GM12872 (cell line): ENCODE measurements around the gene TXLNG.

Experiments used
- TF ChIP-seq, protein P1 (sequence below): IDR thresholded peaks from 3 replicates; pipeline ENCODE4 v1.5.1; 2011; ENCODE audit warnings: low read depth, mild to moderate bottlenecking, low read length, moderate library complexity; ENCODE audit not compliant: insufficient read depth

TXLNG gene

DNA sequence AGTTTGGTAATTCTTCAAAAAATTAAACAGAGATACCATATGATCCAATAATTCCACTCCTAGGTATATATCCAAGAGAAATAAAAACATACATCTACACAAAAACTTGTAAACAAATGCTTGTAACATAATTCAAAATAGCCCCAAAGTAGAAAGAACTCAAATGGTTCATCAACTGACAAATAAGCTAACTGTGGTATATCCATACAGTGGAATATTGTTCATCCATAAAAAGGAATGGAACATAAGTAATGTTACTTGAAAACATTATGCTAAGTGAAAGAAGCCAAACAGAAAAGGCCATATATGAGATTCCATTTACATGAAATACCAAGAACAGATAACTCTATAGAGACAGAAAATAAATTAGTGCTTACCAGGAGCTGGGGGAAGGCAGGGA, 70.5 kb downstream of the TXLNG start:
- TF ChIP-seq, protein P1, sequence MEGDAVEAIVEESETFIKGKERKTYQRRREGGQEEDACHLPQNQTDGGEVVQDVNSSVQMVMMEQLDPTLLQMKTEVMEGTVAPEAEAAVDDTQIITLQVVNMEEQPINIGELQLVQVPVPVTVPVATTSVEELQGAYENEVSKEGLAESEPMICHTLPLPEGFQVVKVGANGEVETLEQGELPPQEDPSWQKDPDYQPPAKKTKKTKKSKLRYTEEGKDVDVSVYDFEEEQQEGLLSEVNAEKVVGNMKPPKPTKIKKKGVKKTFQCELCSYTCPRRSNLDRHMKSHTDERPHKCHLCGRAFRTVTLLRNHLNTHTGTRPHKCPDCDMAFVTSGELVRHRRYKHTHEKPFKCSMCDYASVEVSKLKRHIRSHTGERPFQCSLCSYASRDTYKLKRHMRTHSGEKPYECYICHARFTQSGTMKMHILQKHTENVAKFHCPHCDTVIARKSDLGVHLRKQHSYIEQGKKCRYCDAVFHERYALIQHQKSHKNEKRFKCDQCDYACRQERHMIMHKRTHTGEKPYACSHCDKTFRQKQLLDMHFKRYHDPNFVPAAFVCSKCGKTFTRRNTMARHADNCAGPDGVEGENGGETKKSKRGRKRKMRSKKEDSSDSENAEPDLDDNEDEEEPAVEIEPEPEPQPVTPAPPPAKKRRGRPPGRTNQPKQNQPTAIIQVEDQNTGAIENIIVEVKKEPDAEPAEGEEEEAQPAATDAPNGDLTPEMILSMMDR: no peak

DNA sequence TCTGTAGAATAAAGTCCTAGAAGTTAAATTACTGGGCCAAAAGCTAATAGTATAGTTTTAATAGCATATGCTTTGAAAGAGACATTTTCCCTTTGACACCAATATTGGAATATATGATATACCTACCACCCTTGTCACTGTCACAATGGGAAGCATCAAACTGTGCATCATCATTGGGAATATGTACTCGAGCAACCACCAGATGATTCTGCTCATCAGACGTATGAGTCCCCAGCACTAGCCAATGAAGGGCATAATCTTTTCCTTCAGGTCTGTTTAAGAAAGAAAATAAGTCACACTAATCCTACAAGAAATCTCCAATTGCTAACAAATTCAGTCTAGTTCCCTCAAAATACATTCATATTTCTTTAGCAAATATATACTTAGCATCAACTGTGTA, 76.6 kb downstream of the TXLNG start:
- TF ChIP-seq, protein P1: no peak

DNA sequence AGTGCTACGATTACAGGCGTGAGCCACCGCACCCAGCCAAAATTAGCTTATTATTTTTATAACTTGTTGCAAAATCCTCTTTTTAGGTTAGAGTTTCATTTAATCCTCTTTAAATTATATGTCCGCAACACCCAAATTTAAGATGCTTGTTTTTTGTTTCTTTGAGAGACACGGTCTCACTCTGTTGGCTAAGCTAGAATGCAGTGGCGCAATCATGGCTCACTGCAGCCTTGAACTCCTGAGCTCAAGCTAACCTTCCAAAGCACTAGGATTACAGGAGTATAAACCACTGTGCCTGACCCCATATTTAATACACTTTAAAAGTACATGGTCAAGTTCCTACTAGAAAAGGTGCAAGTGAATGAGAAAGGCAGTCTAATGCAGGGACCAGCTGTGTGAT, 81.7 kb downstream of the TXLNG start:
- TF ChIP-seq, protein P1: no peak

DNA sequence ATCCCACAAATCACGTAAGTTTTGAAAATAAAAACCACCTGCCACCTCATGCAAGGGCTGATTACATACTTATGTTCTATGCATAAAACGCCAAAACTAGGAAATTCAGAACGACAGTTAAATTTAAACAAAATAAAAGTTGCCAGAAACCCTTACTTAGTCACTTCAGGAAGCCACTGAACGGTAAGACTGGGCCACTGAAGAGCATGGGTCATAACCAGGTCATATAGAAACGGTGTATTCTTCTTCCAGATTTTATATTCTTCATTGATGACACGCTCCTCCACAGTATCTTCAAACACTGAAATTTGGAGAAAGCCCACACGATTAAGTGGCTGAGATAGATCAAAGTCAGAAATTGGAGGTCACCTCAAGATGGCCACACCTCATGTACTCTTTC, 82.7 kb downstream of the TXLNG start:
- TF ChIP-seq, protein P1: no peak

DNA sequence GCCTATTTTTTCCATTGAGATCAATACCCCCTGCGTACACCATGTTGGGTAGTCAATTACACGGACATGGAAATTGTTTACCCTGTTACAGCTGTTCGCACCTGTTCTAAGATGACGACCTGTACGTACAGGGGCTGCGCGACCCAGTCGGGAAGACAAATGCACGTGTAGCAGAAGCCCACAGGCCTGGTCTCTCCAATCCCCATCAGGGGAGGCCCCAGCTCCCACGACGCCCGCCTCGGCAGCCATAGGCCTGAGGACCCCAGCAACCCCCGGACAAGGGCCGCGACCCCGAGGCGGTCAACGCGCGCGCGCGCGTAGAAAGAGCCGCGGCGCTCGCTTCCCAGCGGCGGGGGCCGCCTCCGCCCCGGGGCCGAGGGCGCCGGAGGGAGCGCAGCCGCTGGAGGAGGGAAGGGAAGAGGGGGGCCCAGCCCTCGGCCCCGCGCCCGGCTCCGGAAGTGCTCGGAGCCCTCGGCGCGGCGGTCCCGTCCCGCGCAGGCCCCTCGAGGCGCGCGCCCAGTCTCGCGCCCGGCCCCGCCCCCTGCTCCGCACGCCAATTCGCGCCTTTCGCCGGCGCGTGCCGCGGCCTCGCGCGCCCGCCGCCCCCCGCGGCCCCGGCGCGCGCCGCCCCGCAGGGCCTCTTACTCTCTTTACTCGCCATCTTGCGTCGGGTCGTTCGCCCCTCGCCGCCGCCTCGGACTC, 83.3 kb downstream of the TXLNG start:
- TF ChIP-seq, protein P1: no peak

DNA sequence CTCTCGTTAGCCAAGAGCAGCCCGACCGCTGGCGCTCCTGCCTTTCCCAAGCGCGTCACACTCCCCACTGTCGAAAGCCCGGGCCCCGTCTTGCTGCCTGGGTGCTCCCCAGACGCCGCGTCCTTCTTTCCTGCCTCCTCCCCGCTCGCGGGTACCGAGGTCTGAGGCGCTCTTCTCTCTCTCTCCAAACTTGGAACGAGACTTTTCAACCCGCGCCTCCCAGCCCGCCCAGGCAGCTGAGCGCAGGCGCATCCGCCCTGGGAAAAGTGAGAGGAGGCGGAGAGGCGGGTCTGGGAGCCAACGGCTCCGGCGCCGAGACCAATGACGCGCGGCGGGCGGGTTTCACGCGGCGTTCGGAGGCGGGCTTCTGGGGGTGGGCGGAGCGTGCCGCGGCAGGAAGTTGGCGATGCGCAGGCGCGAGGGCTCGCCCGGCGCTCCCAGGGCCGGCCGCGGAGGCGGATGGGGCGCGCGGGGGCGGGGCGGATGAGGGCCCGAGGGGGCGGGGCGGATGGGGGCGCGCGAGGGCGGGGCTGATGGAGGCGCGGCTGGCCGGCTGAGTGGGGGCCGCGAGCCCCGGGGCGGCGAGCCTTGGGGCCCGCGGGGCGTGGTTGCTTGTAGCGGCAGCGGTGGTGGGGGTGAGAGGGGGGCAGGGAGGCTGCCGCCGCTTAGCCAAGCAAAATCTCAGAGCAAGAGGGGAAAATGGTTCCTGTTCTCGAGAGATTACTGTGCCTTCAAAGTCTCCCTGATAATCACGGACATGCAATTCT, 84.0 kb downstream of the TXLNG start, which contains the start of gene RBBP7:
Gene RBBP7, minus strand, starts transcription at position 268 of the 767 bp plus-strand sequence. CDS start 309 bp downstream, outside the sequence.
- TF ChIP-seq, protein P1: no peak

DNA sequence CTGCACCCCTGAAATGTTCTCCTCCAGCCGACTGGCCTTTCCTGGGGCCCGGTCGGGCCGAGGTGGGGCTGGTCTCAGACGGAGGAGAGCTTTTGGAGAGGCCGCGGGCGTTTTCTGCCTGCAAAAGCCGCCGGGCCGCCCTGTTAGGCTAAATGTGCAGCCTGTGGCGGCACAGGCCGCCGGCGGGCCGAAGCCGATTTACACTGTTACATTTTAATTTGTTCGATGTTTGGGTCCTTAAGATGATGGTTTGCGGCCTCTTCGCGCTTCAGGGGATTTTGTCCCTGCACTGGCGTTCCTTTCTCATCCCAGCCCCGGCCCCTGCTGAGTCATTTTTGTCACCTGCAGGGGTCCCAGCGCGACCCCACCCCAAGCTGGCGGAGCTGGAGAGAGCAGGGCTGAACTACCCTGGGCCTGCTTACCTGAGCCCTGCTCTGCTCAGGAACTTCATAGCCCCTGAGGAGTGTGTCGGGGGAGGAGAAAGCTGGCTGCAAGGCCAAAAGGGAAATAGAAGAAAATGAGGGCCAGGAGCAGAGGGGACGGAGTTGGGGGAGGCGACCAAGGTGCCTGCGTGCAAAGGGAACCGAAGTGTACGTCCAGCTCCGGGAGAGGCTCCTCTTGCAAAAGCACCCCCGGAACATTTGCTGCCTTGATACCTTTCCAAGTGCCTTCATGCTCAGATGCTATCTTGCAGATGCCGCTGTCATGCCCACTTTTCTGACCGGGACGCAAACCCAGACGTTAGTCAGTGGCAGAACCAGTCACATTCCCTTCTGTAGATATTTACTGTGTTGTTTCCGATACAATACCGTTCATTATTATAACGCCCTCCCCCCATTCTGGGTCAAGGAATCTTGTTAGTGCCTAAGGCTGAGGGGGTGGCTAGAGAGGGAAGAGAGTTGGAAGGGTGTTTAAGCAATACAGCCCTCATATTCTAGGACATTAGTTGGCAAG, 84.9 kb downstream of the TXLNG start:
- TF ChIP-seq, protein P1: no peak
